Thyroid gland (tissue), 4 donors: Measurements from ENCODE around the gene IGFN1. TPM values are rescaled to one million over a fixed set of nuclear protein-coding genes. Genes with fewer than 3 reads are reported as not detected.
A peak's percentile ranks its signal among the peaks of the same experiment; 100 is the strongest.

Experiments
- DNase-seq, 2 donors: peaks; one replicate each; pipeline ENCODE4 v3.0.0-alpha.2; 2019
- H3K27ac ChIP-seq, 3 donors: fragments of 200-600 bp; sonication (generic); 1 replicate in 2 of 3; 2 replicates in 1 of 3; pipeline ENCODE4 v1.5.1; 2016 to 2019; ENCODE audit warnings: mild to moderate bottlenecking in 1 of 3, moderate library complexity in 1 of 3
- H3K27me3 ChIP-seq: fragments of 200-600 bp; sonication (generic); one replicate; pipeline ENCODE4 v1.5.1; 2019
- H3K36me3 ChIP-seq, 2 donors: fragments of 200-600 bp; sonication (generic); one replicate each; pipeline ENCODE4 v1.5.1; 2016 to 2019
- H3K4me1 ChIP-seq, 2 donors: fragments of 200-600 bp; sonication (generic); one replicate each; pipeline ENCODE4 v1.5.1; 2017 to 2019
- H3K4me3 ChIP-seq, 3 donors: fragments of 200-600 bp; sonication (generic); replicated peaks in 1 of 3; 1 replicate in 2 of 3; 2 replicates in 1 of 3; pipeline ENCODE4 v1.5.1; 2016; ENCODE audit warnings: mild to moderate bottlenecking in 1 of 3
- H3K9me3 ChIP-seq: fragments of 200-600 bp; sonication (generic); one replicate; pipeline ENCODE4 v1.5.1; 2017
- POLR2A ChIP-seq, 2 donors: fragments of 450-650 bp; IDR thresholded peaks; one replicate each; pipeline ENCODE4 v1.6.1; 2017; ENCODE audit warnings: antibody characterized with exemption in 2 of 2, mild to moderate bottlenecking in 2 of 2, moderate library complexity in 1 of 2
- WGBS, 2 donors: methylation state at CpG; one replicate each; pipeline ENCODE4 v1.1.5; 2017; 5-methylcytosine and 5-hydroxymethylcytosine counted together
- intact Hi-C: fragments of 100-400 bp; cut with DNase I; formaldehyde crosslinking; loops from one replicate; pipeline ENCODE4 v1.15.1; 2023
- total RNA-seq, 4 donors: library from RNA; depleted of rRNA; stranded (reverse); fragments of >200 nt; gene quantifications; one replicate each; pipeline ENCODE4 v1.2.3, GENCODE V29; 2016
- TF ChIP-seq, protein P1 (sequence below), 6 experiments: fragments of 200-600 bp in 3 of 6; fragments of 450-650 bp in 3 of 6; sonication (generic) in 3 of 6; IDR thresholded peaks; one replicate each; pipeline ENCODE4 v1.5.1; 2016 to 2019; ENCODE audit warnings: antibody characterized with exemption in 6 of 6, mild to moderate bottlenecking in 2 of 6, inconsistent platforms in 1 of 6, moderate library complexity in 1 of 6

Gene IGFN1
- total RNA-seq, 4 donors from 2014 or later = 16.2 to 78.6 (median 33.0) TPM

- no peaks in the 10 kb centered on the region for H3K27me3 ChIP-seq
- H3K4me3 ChIP-seq = peak overlapping the region; percentile 69 to 82 (median 71)
- TF ChIP-seq POLR2A (IDR thresholded peaks at IDR 0.05) = no peak
- TF ChIP-seq, protein P1, sequence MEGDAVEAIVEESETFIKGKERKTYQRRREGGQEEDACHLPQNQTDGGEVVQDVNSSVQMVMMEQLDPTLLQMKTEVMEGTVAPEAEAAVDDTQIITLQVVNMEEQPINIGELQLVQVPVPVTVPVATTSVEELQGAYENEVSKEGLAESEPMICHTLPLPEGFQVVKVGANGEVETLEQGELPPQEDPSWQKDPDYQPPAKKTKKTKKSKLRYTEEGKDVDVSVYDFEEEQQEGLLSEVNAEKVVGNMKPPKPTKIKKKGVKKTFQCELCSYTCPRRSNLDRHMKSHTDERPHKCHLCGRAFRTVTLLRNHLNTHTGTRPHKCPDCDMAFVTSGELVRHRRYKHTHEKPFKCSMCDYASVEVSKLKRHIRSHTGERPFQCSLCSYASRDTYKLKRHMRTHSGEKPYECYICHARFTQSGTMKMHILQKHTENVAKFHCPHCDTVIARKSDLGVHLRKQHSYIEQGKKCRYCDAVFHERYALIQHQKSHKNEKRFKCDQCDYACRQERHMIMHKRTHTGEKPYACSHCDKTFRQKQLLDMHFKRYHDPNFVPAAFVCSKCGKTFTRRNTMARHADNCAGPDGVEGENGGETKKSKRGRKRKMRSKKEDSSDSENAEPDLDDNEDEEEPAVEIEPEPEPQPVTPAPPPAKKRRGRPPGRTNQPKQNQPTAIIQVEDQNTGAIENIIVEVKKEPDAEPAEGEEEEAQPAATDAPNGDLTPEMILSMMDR (IDR thresholded peaks at IDR 0.05) = no peak
- WGBS, 2 donors = 1 to 19% methylated on average over 5 to 32 of the region's 37 CpGs
- H3K36me3 ChIP-seq = peaks cover 0 to 12% of the 10 kb centered on the region in 2 donors
- H3K4me1 ChIP-seq = peaks cover 10 to 16% of the 10 kb centered on the region in 2 donors
- H3K27ac ChIP-seq = peak overlapping the region in 2 of 3 donors; percentile 58 to 66
- intact Hi-C loops = no loop called here
- no peaks in the 10 kb centered on the region for H3K9me3 ChIP-seq
- DNase-seq = peak; percentile 54 to 65
These were observed 36.9 kb upstream of the IGFN1 start for GRCh38 chr1:201153474-201154388.

DNA sequence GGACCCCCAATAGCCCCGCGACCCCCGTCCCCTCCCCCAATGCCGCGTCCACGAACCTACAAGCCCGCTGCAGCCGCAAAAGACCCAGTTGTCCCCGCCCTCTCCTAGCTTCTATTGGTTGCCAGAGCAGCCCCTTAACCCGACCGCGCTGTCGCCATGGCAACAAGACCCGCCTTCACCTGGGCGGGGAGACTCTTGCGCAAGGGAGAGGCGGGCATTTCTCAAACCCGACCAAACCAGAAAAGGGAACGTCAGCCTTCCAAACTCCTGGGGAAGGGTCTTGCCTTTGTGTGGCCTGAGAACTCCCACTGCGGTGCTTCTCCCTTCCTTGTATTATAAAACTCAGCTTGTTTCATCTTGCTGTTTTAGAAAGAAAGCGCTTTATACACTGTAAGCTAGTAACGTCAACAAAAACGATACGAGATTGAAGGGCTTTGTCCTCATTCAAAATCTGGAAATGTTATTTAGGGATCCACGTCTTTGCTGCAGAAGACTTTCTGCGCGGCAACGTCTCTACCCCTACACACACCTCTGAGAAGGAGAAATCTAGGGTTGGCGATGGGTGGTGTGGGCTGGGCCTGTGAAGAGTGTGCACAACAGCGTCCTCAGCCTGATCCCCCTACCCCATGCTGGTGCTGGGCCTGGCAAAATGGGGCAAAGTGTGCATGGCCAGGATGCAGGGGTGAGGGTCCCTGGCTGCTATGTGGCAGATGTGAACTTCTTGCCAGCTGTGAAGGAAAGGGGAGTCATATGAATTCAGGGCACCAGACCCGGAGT, 36.0 kb upstream of the IGFN1 start, which contains the start of gene TMEM9:
TSS of gene TMEM9 (minus strand) at position 86 of the 777 bp plus-strand sequence. CDS start 551 bp downstream, outside the sequence.
- DNase-seq = peak; percentile 96 to 97
- intact Hi-C loops = no loop called here
- TF ChIP-seq, protein P1 (IDR thresholded peaks at IDR 0.05) = no peak
- peak in 1 of 2 donors; percentile 46 for TF ChIP-seq POLR2A (IDR thresholded peaks at IDR 0.05)
- peak within 1 kb of the TSS; percentile 69 to 82 (median 71) for H3K4me3 ChIP-seq
- peak within 1 kb of the TSS; percentile 58 to 66 (median 63) for H3K27ac ChIP-seq
- no peaks in the 10 kb centered on the region for H3K27me3 ChIP-seq
- H3K9me3 ChIP-seq = no peaks in the 10 kb centered on the region
- H3K36me3 ChIP-seq = peaks cover 0 to 11% of the 10 kb centered on the region in 2 donors
- H3K4me1 ChIP-seq = peaks cover 10 to 21% of the 10 kb centered on the region in 2 donors
- 14 to 15% methylated on average over 16 to 20 of the region's 31 CpGs for WGBS, 2 donors

DNA sequence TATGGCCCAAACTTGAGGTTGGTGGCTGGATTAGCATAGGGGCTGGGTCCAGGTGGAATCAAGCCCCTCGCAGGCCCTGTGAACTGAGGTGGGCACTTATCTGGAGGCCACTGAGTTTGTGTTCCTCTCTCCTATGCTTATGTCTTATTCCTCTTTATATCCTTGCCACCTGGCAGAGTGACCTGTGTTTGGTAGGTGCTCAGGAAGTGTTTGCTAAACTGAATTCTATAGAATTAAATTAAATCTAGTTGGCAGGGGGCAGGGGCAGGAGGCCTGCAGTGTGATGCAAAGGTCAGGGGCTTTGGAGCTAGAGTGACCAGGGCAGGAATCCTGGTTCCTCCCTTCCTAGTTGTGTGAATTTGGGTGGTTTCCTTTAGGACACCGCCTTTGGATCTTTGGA, 35.3 kb upstream of the IGFN1 start:
- no peak for TF ChIP-seq POLR2A (IDR thresholded peaks at IDR 0.05)
- TF ChIP-seq, protein P1 (IDR thresholded peaks at IDR 0.05) = no peak

DNA sequence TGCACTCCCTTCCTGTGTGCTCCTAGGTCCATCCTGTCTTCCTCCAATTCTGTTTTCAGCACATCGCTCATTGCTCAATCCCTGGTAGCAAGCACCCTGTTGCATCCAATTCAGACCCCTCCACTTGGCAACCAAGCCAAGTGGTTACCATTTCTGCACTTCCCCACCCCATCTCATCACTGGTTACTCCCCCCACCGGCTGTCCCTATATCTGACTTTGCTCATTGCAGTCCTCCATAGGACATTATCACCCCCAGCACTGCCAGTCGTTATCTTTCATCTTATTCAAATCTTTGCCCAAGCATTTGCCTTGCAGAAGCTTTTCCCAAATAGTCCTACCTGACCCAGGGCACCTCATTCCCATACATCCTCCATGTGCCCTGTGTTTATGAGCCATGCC, 34.3 kb upstream of the IGFN1 start:
- H3K9me3 ChIP-seq = no peaks in the 10 kb centered on the region
- peaks cover 0 to 3% of the 10 kb centered on the region in 2 donors for H3K36me3 ChIP-seq
- no peak for DNase-seq
- no peak overlapping the region for H3K4me3 ChIP-seq
- peaks cover 10 to 21% of the 10 kb centered on the region in 2 donors for H3K4me1 ChIP-seq
- WGBS, 2 donors = 91 to 93% methylated on average over 3 of the region's 3 CpGs
- intact Hi-C loops = no loop called here
- no peak for TF ChIP-seq POLR2A (IDR thresholded peaks at IDR 0.05)
- TF ChIP-seq, protein P1 (IDR thresholded peaks at IDR 0.05) = no peak
- no peak overlapping the region for H3K27ac ChIP-seq
- no peaks in the 10 kb centered on the region for H3K27me3 ChIP-seq

More for the DNA sequence above, 35.3 kb upstream of the IGFN1 start:
- Histone ChIP-seq H3K9me3 (no peaks in the 10 kb centered on the region), H3K4me1 (peaks cover 10 to 21% of the 10 kb centered on the region in 2 donors), H3K27me3 (no peaks in the 10 kb centered on the region), H3K4me3 (no peak overlapping the region), H3K36me3 (peaks cover 0 to 4% of the 10 kb centered on the region in 2 donors), H3K27ac (no peak overlapping the region)
- intact Hi-C loops = no loop called here
- DNase-seq = no peak
- WGBS, 2 donors = 90 to 100% methylated on average over 1 to 2 of the region's 2 CpGs
